MCF 10A (cell line): ENCODE results near the gene EIPR1. TPM values are rescaled to one million over a fixed set of nuclear protein-coding genes. Genes with fewer than 3 reads are reported as not detected.

Experiments
- BruUV-seq: library from RNA; stranded (reverse); fragments of 400-500 nt; replicated peaks from 2 replicates; lab custom pipeline; 2021; lab: Mats Ljungman, UMichigan
- CTCF ChIA-PET: fragments of 300-600 bp; sonication (Branson Sonifier 250); formaldehyde crosslinking; extraction: SDS; loops from one replicate; lab custom pipeline; 2021; ENCODE audit warnings: antibody characterized with exemption, inconsistent platforms; lab: Yijun Ruan, JAX
- POLR2A ChIA-PET: fragments of 300-600, 350-650 bp; sonication (Branson Sonifier 250); formaldehyde crosslinking; extraction: SDS; loops from one replicate; lab custom pipeline; 2020; ENCODE audit warnings: antibody characterized with exemption, inconsistent platforms; lab: Yijun Ruan, JAX
- DNase-seq: peaks from one replicate; pipeline ENCODE4 v3.0.0-alpha.2; 2018; ENCODE audit not compliant: unreplicated experiment
- H3K27ac Mint-ChIP-seq: one replicate; pipeline ENCODE4 v1.8.0; 2022; ENCODE audit warnings: mild to moderate bottlenecking, low read depth, mixed read lengths; ENCODE audit not compliant: unreplicated experiment
- H3K27me3 Mint-ChIP-seq: one replicate; pipeline ENCODE4 v1.8.0; 2022; ENCODE audit warnings: mixed read lengths; ENCODE audit not compliant: insufficient read depth, unreplicated experiment
- H3K36me3 Mint-ChIP-seq: one replicate; pipeline ENCODE4 v1.8.0; 2022; ENCODE audit warnings: mild to moderate bottlenecking, moderate library complexity, mixed read lengths; ENCODE audit not compliant: insufficient read depth, unreplicated experiment
- H3K4me1 Mint-ChIP-seq: one replicate; pipeline ENCODE4 v1.8.0; 2022; ENCODE audit warnings: mixed read lengths; ENCODE audit not compliant: insufficient read depth, unreplicated experiment
- H3K4me3 Mint-ChIP-seq: one replicate; pipeline ENCODE4 v1.8.0; 2022; ENCODE audit warnings: mild to moderate bottlenecking, moderate library complexity, mixed read lengths; ENCODE audit not compliant: unreplicated experiment
- H3K9me3 Mint-ChIP-seq: one replicate; pipeline ENCODE4 v1.8.0; 2022; ENCODE audit warnings: mixed read lengths; ENCODE audit not compliant: unreplicated experiment
- intact Hi-C: fragments of 100-400 bp; cut with micrococcal nuclease; formaldehyde crosslinking; loops from 2 replicates; pipeline ENCODE4 v1.14.1; 2022
- total RNA-seq: library from RNA; stranded (reverse); gene quantifications from 2 replicates; pipeline ENCODE4 v1.2.3, GENCODE V29; 2022
- TF ChIP-seq, protein P1 (sequence below): fragments of 200-600 bp; IDR thresholded peaks from one replicate; pipeline ENCODE4 v1.8.0; 2022; ENCODE audit warnings: antibody characterized with exemption, mild to moderate bottlenecking; ENCODE audit not compliant: unreplicated experiment

The EIPR1 gene
- total RNA-seq, 1 experiment from 2014 or later, result 49.0 TPM

DNA sequence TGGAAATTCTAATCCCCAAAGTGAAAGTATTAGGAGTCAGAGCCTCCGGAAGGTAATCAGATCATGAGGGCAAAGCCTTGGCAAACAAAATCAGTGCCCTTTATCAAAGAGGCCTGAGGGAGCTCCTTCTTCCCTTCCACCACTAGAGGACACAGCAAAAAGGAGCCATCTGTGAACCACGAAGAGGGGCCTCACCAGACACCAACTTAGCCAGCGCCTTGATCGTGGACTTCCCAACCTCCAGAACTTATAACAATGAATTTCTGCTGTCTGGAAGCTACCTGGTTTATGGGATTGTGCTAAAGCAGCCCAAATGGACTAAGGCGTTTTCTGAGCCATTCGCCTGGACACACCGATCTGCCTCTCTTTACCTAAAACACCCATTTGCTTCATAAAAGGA lies 133.1 kb downstream of the EIPR1 start:
- TF ChIP-seq, protein P1, sequence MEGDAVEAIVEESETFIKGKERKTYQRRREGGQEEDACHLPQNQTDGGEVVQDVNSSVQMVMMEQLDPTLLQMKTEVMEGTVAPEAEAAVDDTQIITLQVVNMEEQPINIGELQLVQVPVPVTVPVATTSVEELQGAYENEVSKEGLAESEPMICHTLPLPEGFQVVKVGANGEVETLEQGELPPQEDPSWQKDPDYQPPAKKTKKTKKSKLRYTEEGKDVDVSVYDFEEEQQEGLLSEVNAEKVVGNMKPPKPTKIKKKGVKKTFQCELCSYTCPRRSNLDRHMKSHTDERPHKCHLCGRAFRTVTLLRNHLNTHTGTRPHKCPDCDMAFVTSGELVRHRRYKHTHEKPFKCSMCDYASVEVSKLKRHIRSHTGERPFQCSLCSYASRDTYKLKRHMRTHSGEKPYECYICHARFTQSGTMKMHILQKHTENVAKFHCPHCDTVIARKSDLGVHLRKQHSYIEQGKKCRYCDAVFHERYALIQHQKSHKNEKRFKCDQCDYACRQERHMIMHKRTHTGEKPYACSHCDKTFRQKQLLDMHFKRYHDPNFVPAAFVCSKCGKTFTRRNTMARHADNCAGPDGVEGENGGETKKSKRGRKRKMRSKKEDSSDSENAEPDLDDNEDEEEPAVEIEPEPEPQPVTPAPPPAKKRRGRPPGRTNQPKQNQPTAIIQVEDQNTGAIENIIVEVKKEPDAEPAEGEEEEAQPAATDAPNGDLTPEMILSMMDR, result no peak
- POLR2A ChIA-PET, result no interaction called here
- H3K4me1 Mint-ChIP-seq, result no peaks in the 10 kb centered on the region
- no TSS peak for BruUV-seq
- H3K36me3 Mint-ChIP-seq, result peaks cover 8% of the 10 kb centered on the region
- CTCF ChIA-PET, result no interaction called here
- H3K27ac Mint-ChIP-seq, result no peak overlapping the region
- no peak overlapping the region for H3K4me3 Mint-ChIP-seq
- DNase-seq, result no peak
- no peaks in the 10 kb centered on the region for H3K27me3 Mint-ChIP-seq
- peaks cover 9% of the 10 kb centered on the region for H3K9me3 Mint-ChIP-seq
- intact Hi-C loops, result no loop called here

DNA sequence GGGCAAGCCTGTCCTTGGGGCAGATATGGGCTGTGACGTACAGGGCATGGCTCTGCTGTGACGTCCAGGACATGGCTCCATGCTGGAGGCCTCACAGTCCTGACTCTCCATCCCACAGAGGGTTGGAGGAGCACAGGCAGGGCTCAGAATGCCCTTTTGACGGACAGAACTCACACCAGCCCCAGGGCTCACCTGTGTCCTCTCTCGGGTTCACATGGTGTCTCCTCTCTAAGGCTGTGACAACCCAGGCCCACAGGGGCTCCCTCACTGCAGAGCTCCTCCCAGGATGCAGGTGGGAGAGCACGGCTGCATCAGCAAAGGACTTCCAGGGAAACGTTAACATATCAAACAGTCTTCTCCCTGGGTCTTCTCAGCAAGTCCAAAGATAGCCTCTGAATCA lies 133.8 kb downstream of the EIPR1 start:
- Mint-ChIP-seq H3K9me3 (peaks cover 3% of the 10 kb centered on the region), H3K36me3 (peaks cover 1% of the 10 kb centered on the region), H3K27ac (no peak overlapping the region), H3K27me3 (no peaks in the 10 kb centered on the region), H3K4me1 (no peaks in the 10 kb centered on the region), H3K4me3 (no peak overlapping the region)
- ChIA-PET CTCF (interaction anchor here (0.7 kb wide), 1 partner anchor 33 kb away, joined by 3 read pairs; no protein-coding TSS in a partner anchor), POLR2A (no interaction called here)
- no TSS peak for BruUV-seq
- TF ChIP-seq, protein P1, result no peak
- intact Hi-C loops, result no loop called here
- DNase-seq, result no peak

- ChIA-PET CTCF (no interaction called here), POLR2A (no interaction called here)
- DNase-seq, result no peak
- Mint-ChIP-seq H3K9me3 (no peaks in the 10 kb centered on the region), H3K4me3 (no peak overlapping the region), H3K36me3 (no peaks in the 10 kb centered on the region), H3K27ac (no peak overlapping the region), H3K27me3 (no peaks in the 10 kb centered on the region), H3K4me1 (no peaks in the 10 kb centered on the region)
- intact Hi-C loops, result no loop called here
- TF ChIP-seq, protein P1, result no peak
- no TSS peak for BruUV-seq
Observed at GRCh38 chr2:3242747-3243369, 134.8 kb downstream of the EIPR1 start.

DNA sequence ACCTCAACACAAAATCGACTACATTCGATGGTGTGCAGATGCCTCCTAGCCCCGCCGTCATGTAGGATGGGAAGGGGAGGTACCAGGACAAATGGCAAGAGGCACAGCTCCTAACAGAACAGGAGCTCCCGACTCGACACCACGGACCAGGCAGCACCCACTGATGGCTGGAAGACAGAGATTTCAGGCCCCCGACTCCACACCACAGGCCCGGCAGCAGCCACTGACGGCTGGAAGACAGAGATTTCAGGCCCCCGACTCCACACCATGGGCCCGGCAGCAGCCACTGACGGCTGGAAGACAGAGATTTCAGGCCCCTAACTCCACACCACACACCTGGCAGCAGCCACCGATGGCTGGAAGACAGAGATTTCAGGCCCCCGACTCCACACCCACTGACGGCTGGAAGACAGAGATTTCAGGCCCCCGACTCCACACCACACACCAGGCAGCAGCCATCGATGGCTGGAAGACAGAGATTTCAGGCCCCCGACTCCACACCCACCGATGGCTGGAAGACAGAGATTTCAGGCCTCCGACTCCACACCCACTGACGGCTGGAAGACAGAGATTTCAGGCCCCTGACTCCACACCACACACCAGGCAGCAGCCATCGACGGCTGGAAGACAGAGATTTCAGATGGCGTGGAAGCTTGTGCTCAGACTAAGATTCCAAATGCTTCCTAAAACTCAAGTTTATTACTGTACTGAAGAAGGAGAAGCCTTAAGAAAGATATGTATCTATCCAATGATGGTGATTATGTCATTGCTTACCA lies 135.5 kb downstream of the EIPR1 start:
- H3K27ac Mint-ChIP-seq, result no peak overlapping the region
- H3K4me1 Mint-ChIP-seq, result peaks cover 3% of the 10 kb centered on the region
- BruUV-seq, result no TSS peak
- intact Hi-C loops, result no loop called here
- ChIA-PET CTCF (interaction anchor here (0.6 kb wide), 1 partner anchor 1356 kb away, joined by 3 read pairs; no protein-coding TSS in a partner anchor), POLR2A (no interaction called here)
- H3K4me3 Mint-ChIP-seq, result no peak overlapping the region
- no peaks in the 10 kb centered on the region for H3K36me3 Mint-ChIP-seq
- TF ChIP-seq, protein P1, result no peak
- no peak for DNase-seq
- H3K9me3 Mint-ChIP-seq, result no peaks in the 10 kb centered on the region
- H3K27me3 Mint-ChIP-seq, result no peaks in the 10 kb centered on the region
